ENCODE data around the gene SNPH. TPM values are rescaled to one million over a fixed set of nuclear protein-coding genes. Genes with fewer than 3 reads are reported as not detected.

The SNPH gene
- total RNA-seq, 1 donor from 2014 or later: 4.9 TPM

GRCh38 chr20:1346315-1346969, 80.3 kb downstream of the SNPH start:
- no peak for ATAC-seq
- intact Hi-C loops (cut with DNase I): no loop called here

GRCh38 chr20:1353956-1354355, 87.9 kb downstream of the SNPH start:
- DNase-seq (ENCODE audit: low spot score) (no peak), ATAC-seq (no peak)
- intact Hi-C loops (cut with DNase I): no loop called here

More at GRCh38 chr20:1346315-1346969, 80.3 kb downstream of the SNPH start:
- DNase-seq (ENCODE audit: low spot score): no peak

DNA sequence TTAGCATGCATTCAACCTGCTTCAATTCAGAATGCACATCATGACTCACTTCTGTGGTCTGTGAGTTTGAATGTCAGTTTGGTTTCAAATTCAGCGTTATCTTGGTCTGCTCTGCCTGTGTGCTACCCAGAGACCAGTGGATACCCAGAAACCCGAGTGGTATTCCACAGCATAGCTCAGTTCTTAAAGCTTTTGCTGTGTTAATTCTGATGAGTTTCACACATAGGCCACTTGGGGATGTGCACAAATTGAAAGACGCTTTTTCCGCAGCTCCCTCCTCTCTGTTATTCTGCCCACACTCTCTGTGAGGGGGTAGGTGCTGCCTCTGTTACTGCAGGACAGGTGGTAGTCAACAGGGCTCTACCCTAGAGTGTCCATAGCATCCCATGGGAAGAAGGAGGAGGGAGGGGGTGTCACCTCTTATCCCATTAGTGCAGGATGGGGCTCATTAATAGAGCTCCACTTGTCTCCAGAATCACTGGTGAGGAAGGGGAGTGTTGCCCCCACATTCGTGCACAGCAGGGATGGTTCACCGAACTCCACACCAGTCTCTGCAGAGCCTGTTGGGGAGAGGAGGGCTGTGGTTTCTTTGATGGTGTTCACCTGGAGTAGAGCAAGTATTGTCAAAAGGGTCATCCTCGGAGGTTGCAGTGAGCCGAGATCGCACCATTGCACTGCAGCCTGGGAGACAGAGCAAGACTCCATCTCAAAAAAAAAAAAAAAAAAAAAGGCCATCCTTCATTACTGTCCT, 92.0 kb downstream of the SNPH start:
- intact Hi-C loops (cut with DNase I): no loop called here
- DNase-seq (ENCODE audit: low spot score) (no peak), ATAC-seq (no peak)

Other genes with a start within 250 kb of the SNPH start
- 187 TPM for gene PSMF1, start 147.7 kb upstream of the SNPH start, total RNA-seq
- gene TMEM74B, start 81.3 kb upstream of the SNPH start, total RNA-seq: 7.1 TPM
- 0.80 TPM for gene C20orf202, start 62.8 kb upstream of the SNPH start, total RNA-seq
- gene RAD21L1, start 40.2 kb upstream of the SNPH start, total RNA-seq: not detected
- gene SDCBP2, start 62.8 kb downstream of the SNPH start, total RNA-seq: 5.9 TPM
- 242 TPM for gene FKBP1A, start 126.8 kb downstream of the SNPH start, total RNA-seq
- gene NSFL1C, start 200.6 kb downstream of the SNPH start, total RNA-seq: 77.9 TPM
- gene SIRPB2, start 225.1 kb downstream of the SNPH start, total RNA-seq: 8.2 TPM

Measured in sciatic nerve (tissue), 2 donors.